HCT116 (cell line): ENCODE measurements around the gene USP47. TPM values are rescaled to one million over a fixed set of nuclear protein-coding genes. Genes with fewer than 3 reads are reported as not detected.
A peak's percentile ranks its signal among the peaks of the same experiment; 100 is the strongest.

Experiments used
- ATAC-seq: fragments of 200-7000 bp; cut with Tn5 transposase; 2 replicates; pipeline ENCODE4 v1.9.1; 2020; ENCODE audit warnings: mild to moderate bottlenecking, moderate library complexity
- BruUV-seq: library from RNA; stranded (reverse); fragments of 400-500 nt; replicated peaks from 2 replicates; lab custom pipeline; 2021; lab: Mats Ljungman, UMichigan
- CTCF ChIA-PET: fragments of 300-600 bp; sonication (Branson Sonifier 250); formaldehyde crosslinking; loops from one replicate; lab custom pipeline; 2021; ENCODE audit warnings: antibody characterized with exemption; lab: Charles Lee
- POLR2A ChIA-PET: fragments of 300-600, 350-600 bp; sonication (Branson Sonifier 250); formaldehyde crosslinking; loops from one replicate; lab custom pipeline; 2021; ENCODE audit warnings: antibody characterized with exemption; lab: Charles Lee
- RAD21 ChIA-PET, 2 experiments: fragments of 300-600 bp; sonication (Branson Sonifier 250); formaldehyde crosslinking; loops; one replicate each; lab custom pipeline; 2023; ENCODE audit warnings: low total read pairs in 2 of 2; ENCODE audit not compliant: uncharacterized antibody in 2 of 2, unreplicated experiment in 2 of 2, low non-redundant PET in 1 of 2; lab: Charles Lee
- DNase-seq: peaks from one replicate; pipeline ENCODE4 v3.0.0-alpha.2; 2010; ENCODE audit warnings: low read depth, low spot score
- H2AFZ ChIP-seq: fragments of 200-600 bp; shearing (Covaris generic), sonication (generic); 2 replicates; pipeline ENCODE4 v1.6.1; 2017; ENCODE audit warnings: low read depth, mixed run types, mixed read lengths, antibody characterized with exemption, low read length; ENCODE audit not compliant: poor library complexity, severe bottlenecking
- H3K27ac ChIP-seq: 2 replicates; pipeline ENCODE4 v1.5.1; 2012; ENCODE audit warnings: low read depth, low read length
- H3K27me3 ChIP-seq: fragments of 200-600 bp; sonication (generic); 2 replicates; pipeline ENCODE4 v1.6.1; 2016; ENCODE audit warnings: mixed run types, low read length, mixed read lengths; ENCODE audit not compliant: insufficient read depth
- H3K36me3 ChIP-seq, 2 experiments: fragments of 200-500 bp in 1 of 2; fragments of 200-600 bp in 1 of 2; sonication (Bioruptor generic) in 1 of 2; sonication (generic) in 1 of 2; 2 replicates each; pipeline versions ENCODE4 v1.5.1 to v1.6.1; 2014 to 2016; ENCODE audit warnings: low read length in 2 of 2, inconsistent platforms in 1 of 2, mixed read lengths in 1 of 2, mixed run types in 1 of 2; ENCODE audit not compliant: insufficient read depth in 2 of 2, control insufficient read depth in 1 of 2
- H3K4me1 ChIP-seq, 2 experiments: fragments of 200-600 bp in 1 of 2; sonication (generic) in 1 of 2; 2 replicates each; pipeline versions ENCODE4 v1.5.1 to v1.6.1; 2012 to 2017; ENCODE audit warnings: low read length in 2 of 2, inconsistent platforms in 1 of 2, mild to moderate bottlenecking in 1 of 2, mixed read lengths in 1 of 2, mixed run types in 1 of 2, moderate library complexity in 1 of 2; ENCODE audit not compliant: insufficient read depth in 2 of 2, control insufficient read depth in 1 of 2
- H3K4me2 ChIP-seq: fragments of 200-600 bp; sonication (generic); 2 replicates; pipeline ENCODE4 v1.6.1; 2017; ENCODE audit warnings: mixed run types, low read length, mixed read lengths
- H3K4me3 ChIP-seq, 2 experiments: fragments of 200-600 bp in 1 of 2; sonication (generic) in 1 of 2; replicated peaks in 1 of 2; 2 replicates each; pipeline ENCODE4 v1.5.1; 2011 to 2016; ENCODE audit warnings: low read length in 2 of 2, control low read depth in 1 of 2, low read depth in 1 of 2, mild to moderate bottlenecking in 1 of 2, mixed read lengths in 1 of 2, mixed run types in 1 of 2
- H3K79me2 ChIP-seq: fragments of 200-600 bp; sonication (generic); 2 replicates; pipeline ENCODE4 v1.6.1; 2017; ENCODE audit warnings: mild to moderate bottlenecking, mixed run types, low read length, moderate library complexity, mixed read lengths; ENCODE audit not compliant: insufficient read depth
- H3K9ac ChIP-seq: fragments of 200-600 bp; sonication (generic); 2 replicates; pipeline ENCODE4 v1.6.1; 2016; ENCODE audit warnings: low read length, mixed read lengths
- H3K9me2 ChIP-seq: fragments of 200-600 bp; sonication (generic), shearing (Covaris generic); 2 replicates; pipeline ENCODE4 v1.6.1; 2017; ENCODE audit warnings: mixed run types, mild to moderate bottlenecking, moderate library complexity; ENCODE audit not compliant: insufficient read depth
- H3K9me3 ChIP-seq, 2 experiments: fragments of 200-500 bp in 1 of 2; fragments of 200-600 bp in 1 of 2; sonication (Bioruptor generic) in 1 of 2; sonication (generic) in 1 of 2; 2 replicates each; pipeline ENCODE4 v1.6.1; 2014 to 2017; ENCODE audit warnings: low read length in 2 of 2, mixed read lengths in 2 of 2, inconsistent platforms in 1 of 2, low read depth in 1 of 2, mild to moderate bottlenecking in 1 of 2, mixed run types in 1 of 2, moderate library complexity in 1 of 2; ENCODE audit not compliant: control insufficient read depth in 1 of 2, insufficient read depth in 1 of 2
- H4K20me1 ChIP-seq: fragments of 200-600 bp; sonication (generic), shearing (Covaris generic); 2 replicates; pipeline ENCODE4 v1.6.1; 2017; ENCODE audit warnings: mixed run types, mild to moderate bottlenecking, moderate library complexity; ENCODE audit not compliant: insufficient read depth
- CEBPB ChIP-seq: IDR thresholded peaks from 2 replicates; pipeline ENCODE4 v1.6.1; 2012; ENCODE audit warnings: low read depth
- CTCF ChIP-seq, 3 experiments: fragments of 200-600 bp in 1 of 3; sonication (generic) in 1 of 3; IDR thresholded peaks in 2 of 3; conservative IDR thresholded peaks in 1 of 3; 2 replicates each; pipeline ENCODE4 v1.5.1; 2012 to 2017; ENCODE audit warnings: low read depth in 2 of 3, low read length in 2 of 3, antibody characterized with exemption in 1 of 3, borderline replicate concordance in 1 of 3, control low read depth in 1 of 3, mild to moderate bottlenecking in 1 of 3, mixed read lengths in 1 of 3, mixed run types in 1 of 3, moderate library complexity in 1 of 3; ENCODE audit not compliant: insufficient read depth in 1 of 3
- JUND ChIP-seq: IDR thresholded peaks from 2 replicates; pipeline ENCODE4 v1.6.1; 2012
- MAX ChIP-seq: IDR thresholded peaks from 2 replicates; pipeline ENCODE4 v1.6.1; 2012
- POLR2A ChIP-seq: IDR thresholded peaks from 2 replicates; pipeline ENCODE4 v1.7.0; 2011; ENCODE audit warnings: borderline replicate concordance; ENCODE audit not compliant: insufficient read depth, insufficient read length; ENCODE audit errors: extremely low read depth
- POLR2AphosphoS5 ChIP-seq: IDR thresholded peaks from 2 replicates; pipeline ENCODE4 v1.6.1; 2011; ENCODE audit warnings: mild to moderate bottlenecking, low read depth, low read length, moderate library complexity
- REST ChIP-seq: IDR thresholded peaks from 2 replicates; pipeline ENCODE4 v1.6.1; 2012; ENCODE audit warnings: low read depth
- SIN3A ChIP-seq: IDR thresholded peaks from 2 replicates; pipeline ENCODE4 v1.6.1; 2012; ENCODE audit warnings: low read depth
- SRF ChIP-seq: IDR thresholded peaks from 2 replicates; pipeline ENCODE4 v1.6.1; 2012; ENCODE audit warnings: low read depth
- YY1 ChIP-seq: IDR thresholded peaks from 2 replicates; pipeline ENCODE4 v1.6.1; 2011; ENCODE audit warnings: low read length, low read depth, moderate library complexity, mild to moderate bottlenecking; ENCODE audit not compliant: insufficient replicate concordance; ENCODE audit errors: extremely low read depth
- intact Hi-C: fragments of 100-400 bp; cut with micrococcal nuclease; formaldehyde crosslinking; loops from 2 replicates; pipeline ENCODE4 v1.10.0; 2022
- total RNA-seq: library from RNA; stranded (reverse); gene quantifications from one replicate; pipeline ENCODE4 v1.2.1, GENCODE V29; 2021; ENCODE audit not compliant: unreplicated experiment

The USP47 gene
- total RNA-seq, 1 experiment from 2014 or later = 18.9 TPM

- TF ChIP-seq YY1 (no peak), POLR2A (no peak), MAX (no peak), REST (no peak)
- TF ChIP-seq, all 23 proteins: peak for 0
These were observed 5.3 kb downstream of the USP47 start (continued) for GRCh38 chr11:11847082-11847481.

GRCh38 chr11:11848891-11849746 is 7.3 kb downstream of the USP47 start:
- CTCF ChIA-PET = interaction anchor here (0.7 to 1.5 kb wide), 7 partner anchors 8 to 821 kb away, joined by 3 to 5 read pairs (median 4); no protein-coding TSS in a partner anchor
- Histone ChIP-seq H3K9me2 (no peaks in the 10 kb centered on the region), H3K4me1 (peaks cover 19 to 31% of the 10 kb centered on the region in 2 experiments), H3K9ac (no peak overlapping the region), H3K36me3 (no peaks in the 10 kb centered on the region), H2AFZ (no peak overlapping the region), H3K4me3 (no peak overlapping the region), H3K9me3 (no peaks in the 10 kb centered on the region), H3K27ac (no peak overlapping the region), H3K4me2 (peak overlapping the region; percentile 26; the same call in 1 of the 2 replicates), H3K27me3 (no peaks in the 10 kb centered on the region), H4K20me1 (peaks cover 13% of the 10 kb centered on the region; the same call in 1 of the 2 replicates), H3K79me2 (peaks cover 98% of the 10 kb centered on the region)
- POLR2A ChIA-PET = interaction anchor here (0.9 kb wide), 1 partner anchor 12 kb away, joined by 3 read pairs; no protein-coding TSS in a partner anchor
- BruUV-seq = no TSS peak
- peak; percentile 95 for ATAC-seq
- peak; percentile 44 for DNase-seq
- intact Hi-C loops = loop anchor here (1.0 kb wide), 1 partner anchor 50 kb away; no protein-coding TSS in a partner anchor
- RAD21 ChIA-PET = no interaction called here
- TF ChIP-seq REST (no peak), POLR2AphosphoS5 (no peak; the same call in 1 of the 2 replicates), MAX (0 out of 2 replicates have a peak, but pooled peaks have one; percentile 22), JUND (no peak), SRF (no peak), CEBPB (0 out of 2 replicates have a peak, but pooled peaks have one; percentile 44), SIN3A (no peak), CTCF (IDR thresholded peaks at IDR 0.05 in 2 of 3, conservative IDR thresholded peaks at IDR 0.05 in 1 of 3; ENCODE audit: borderline replicate concordance in 1 of 3, insufficient read depth in 1 of 3, low read depth in 2 of 3, low read length in 2 of 3) (peak; percentile 70 to 92 (median 83); a peak in 5 of 6 replicates)
